Mesothelial cell of epicardium (in vitro differentiated cells): ENCODE results near the gene HECTD4. TPM values are rescaled to one million over a fixed set of nuclear protein-coding genes. Genes with fewer than 3 reads are reported as not detected.

ENCODE experiments used
- DNase-seq, 2 experiments: peaks; one replicate each; pipeline ENCODE4 v3.0.0; 2021; ENCODE audit warnings: low spot score in 2 of 2; ENCODE audit not compliant: unreplicated experiment in 2 of 2
- H3K27ac Mint-ChIP-seq: 2 replicates; pipeline ENCODE4 v1.8.0; 2021; ENCODE audit warnings: mixed read lengths
- H3K27me3 Mint-ChIP-seq: 2 replicates; pipeline ENCODE4 v1.8.0; 2021; ENCODE audit warnings: low read depth, mixed read lengths
- H3K36me3 Mint-ChIP-seq: 2 replicates; pipeline ENCODE4 v1.8.0; 2021; ENCODE audit warnings: mixed read lengths
- H3K4me1 Mint-ChIP-seq: 2 replicates; pipeline ENCODE4 v1.8.0; 2021; ENCODE audit warnings: mixed read lengths
- H3K4me3 Mint-ChIP-seq: 2 replicates; pipeline ENCODE4 v1.8.0; 2021; ENCODE audit warnings: mild to moderate bottlenecking, moderate library complexity, mixed read lengths
- H3K9me3 Mint-ChIP-seq: 2 replicates; pipeline ENCODE4 v1.8.0; 2021; ENCODE audit warnings: mixed read lengths
- CTCF ChIP-seq: fragments of 200-600 bp; sonication (generic); IDR thresholded peaks from one replicate; pipeline ENCODE4 v1.5.0; 2021; ENCODE audit warnings: antibody characterized with exemption; ENCODE audit not compliant: unreplicated experiment
- total RNA-seq: library from RNA; stranded (reverse); gene quantifications from 3 replicates; pipeline ENCODE4 v1.2.1, GENCODE V29; 2021

HECTD4 gene
- total RNA-seq, 1 donor from 2014 or later = 89.8 TPM

GRCh38 chr12:112425582-112426382 is 43.6 kb upstream of the HECTD4 start:
- Mint-ChIP-seq H3K36me3 (no peaks in the 10 kb centered on the region), H3K4me1 (peaks cover 11% of the 10 kb centered on the region), H3K27ac (no peak overlapping the region), H3K27me3 (no peaks in the 10 kb centered on the region), H3K9me3 (no peaks in the 10 kb centered on the region), H3K4me3 (no peak overlapping the region)
- DNase-seq = no peak
- TF ChIP-seq CTCF = no peak

GRCh38 chr12:112424126-112424525 is 41.9 kb upstream of the HECTD4 start:
- Mint-ChIP-seq H3K36me3 (no peaks in the 10 kb centered on the region), H3K27ac (peak overlapping the region; percentile 8), H3K4me3 (no peak overlapping the region)

GRCh38 chr12:112422531-112422930 is 40.3 kb upstream of the HECTD4 start:
- Mint-ChIP-seq H3K27ac (peak overlapping the region; percentile 7), H3K9me3 (no peaks in the 10 kb centered on the region), H3K4me1 (peaks cover 27% of the 10 kb centered on the region), H3K4me3 (no peak overlapping the region), H3K27me3 (no peaks in the 10 kb centered on the region), H3K36me3 (no peaks in the 10 kb centered on the region)
- no peak for TF ChIP-seq CTCF
- DNase-seq = no peak

More at GRCh38 chr12:112424126-112424525, 41.9 kb upstream of the HECTD4 start:
- TF ChIP-seq CTCF = no peak
- no peaks in the 10 kb centered on the region for H3K27me3 Mint-ChIP-seq
- H3K4me1 Mint-ChIP-seq = peaks cover 24% of the 10 kb centered on the region
- H3K9me3 Mint-ChIP-seq = no peaks in the 10 kb centered on the region
- no peak for DNase-seq

GRCh38 chr12:112421363-112421762 is 39.1 kb upstream of the HECTD4 start:
- Mint-ChIP-seq H3K9me3 (no peaks in the 10 kb centered on the region), H3K27ac (no peak overlapping the region), H3K4me1 (peaks cover 27% of the 10 kb centered on the region), H3K27me3 (no peaks in the 10 kb centered on the region), H3K4me3 (no peak overlapping the region), H3K36me3 (no peaks in the 10 kb centered on the region)
- TF ChIP-seq CTCF = no peak
- no peak for DNase-seq

- H3K9me3 Mint-ChIP-seq = no peaks in the 10 kb centered on the region
- DNase-seq = no peak
Measured at GRCh38 chr12:112420740-112421139, 38.5 kb upstream of the HECTD4 start.

More at GRCh38 chr12:112420740-112421139, 38.5 kb upstream of the HECTD4 start:
- Mint-ChIP-seq H3K27ac (peak overlapping the region; percentile 88), H3K36me3 (no peaks in the 10 kb centered on the region), H3K27me3 (no peaks in the 10 kb centered on the region), H3K4me1 (peaks cover 27% of the 10 kb centered on the region), H3K4me3 (peak overlapping the region; percentile 89)
- no peak for TF ChIP-seq CTCF
